H1 (cell line): ENCODE data around the gene KCNIP3. TPM values are rescaled to one million over a fixed set of nuclear protein-coding genes. Genes with fewer than 3 reads are reported as not detected.

Experiments used
- CTCF ChIA-PET: fragments of 300-600 bp; sonication (Branson Sonifier 250); formaldehyde crosslinking; loops from one replicate; lab custom pipeline; 2021; ENCODE audit not compliant: partially characterized antibody; lab: Charles Lee
- POLR2A ChIA-PET: fragments of 300-600 bp; sonication (Branson Sonifier 250); formaldehyde crosslinking; loops from one replicate; lab custom pipeline; 2021; ENCODE audit warnings: inconsistent platforms; ENCODE audit not compliant: partially characterized antibody; lab: Charles Lee
- DNase-seq, 2 experiments: peaks; one replicate each; pipeline versions ENCODE4 v3.0.0 to v3.0.0-alpha.2; 2010 to 2022; ENCODE audit warnings: low spot score in 2 of 2, low read depth in 1 of 2, mixed read lengths in 1 of 2
- FAIRE-seq: peaks from 2 replicates; lab custom pipeline; 2011; peaks lifted over from hg19 to GRCh38; lab: Jason Lieb, UNC
- H2AFZ ChIP-seq: 2 replicates; pipeline ENCODE4 v1.8.1; 2012; ENCODE audit warnings: low read length, inconsistent platforms
- H2AK5ac ChIP-seq: 2 replicates; pipeline ENCODE4 v1.6.1; 2013; ENCODE audit warnings: low read depth, low read length
- H2BK120ac ChIP-seq: replicated peaks from 2 replicates; pipeline ENCODE3; 2013; ENCODE audit warnings: low read depth, low read length, inconsistent platforms
- H2BK12ac ChIP-seq: 2 replicates; pipeline ENCODE4 v1.6.1; 2013; ENCODE audit warnings: low read depth, low read length
- H2BK15ac ChIP-seq: 2 replicates; pipeline ENCODE4 v1.6.1; 2013; ENCODE audit warnings: low read length
- H2BK20ac ChIP-seq: 2 replicates; pipeline ENCODE4 v1.6.1; 2013; ENCODE audit warnings: low read length
- H2BK5ac ChIP-seq: 2 replicates; pipeline ENCODE4 v1.6.1; 2013; ENCODE audit warnings: low read depth, low read length
- H3K14ac ChIP-seq: 2 replicates; pipeline ENCODE4 v1.6.1; 2013; ENCODE audit warnings: inconsistent platforms; ENCODE audit not compliant: insufficient read length
- H3K18ac ChIP-seq: 2 replicates; pipeline ENCODE4 v1.6.1; 2013; ENCODE audit warnings: low read length; ENCODE audit errors: extremely low read depth
- H3K23ac ChIP-seq: 2 replicates; pipeline ENCODE4 v1.6.1; 2013; ENCODE audit warnings: inconsistent platforms; ENCODE audit not compliant: insufficient read length
- H3K23me2 ChIP-seq: 2 replicates; pipeline ENCODE4 v1.6.1; 2013; ENCODE audit warnings: low read depth, low read length
- H3K27ac ChIP-seq: 2 replicates; pipeline ENCODE4 v1.6.1; 2011; ENCODE audit warnings: low read depth, low read length, inconsistent platforms
- H3K27me3 ChIP-seq, 4 experiments: replicated peaks in 1 of 4; 1 replicate in 1 of 4; 2 replicates in 3 of 4; pipeline versions ENCODE4 v1.6.1 to v1.8.1; 2011 to 2013; ENCODE audit warnings: low read length in 3 of 4, mild to moderate bottlenecking in 3 of 4, inconsistent platforms in 2 of 4, mixed read lengths in 2 of 4, moderate library complexity in 1 of 4; ENCODE audit not compliant: control insufficient read depth in 3 of 4, insufficient read depth in 3 of 4; ENCODE audit errors: extremely low read depth in 1 of 4
- H3K36me3 ChIP-seq, 4 experiments: 2 replicates each; pipeline versions ENCODE4 v1.6.1 to v1.8.1; 2011 to 2013; ENCODE audit warnings: mild to moderate bottlenecking in 4 of 4, low read length in 3 of 4, moderate library complexity in 2 of 4, control low read depth in 1 of 4, inconsistent platforms in 1 of 4; ENCODE audit not compliant: insufficient read depth in 4 of 4, control insufficient read depth in 2 of 4
- H3K4ac ChIP-seq: replicated peaks from 2 replicates; pipeline ENCODE3; 2013; ENCODE audit warnings: low read length, low read depth, mixed read lengths, inconsistent platforms; ENCODE audit not compliant: insufficient read length
- H3K4me1 ChIP-seq, 4 experiments: replicated peaks in 1 of 4; 1 replicate in 1 of 4; 2 replicates in 3 of 4; pipeline versions ENCODE4 v1.6.1 to v1.8.1; 2011 to 2013; ENCODE audit warnings: low read length in 3 of 4, inconsistent platforms in 2 of 4, mixed read lengths in 1 of 4; ENCODE audit not compliant: insufficient read depth in 4 of 4, control insufficient read depth in 3 of 4
- H3K4me2 ChIP-seq, 2 experiments: 2 replicates each; pipeline versions ENCODE4 v1.6.1 to v1.8.1; 2011 to 2013; ENCODE audit warnings: low read depth in 2 of 2, low read length in 2 of 2, control low read depth in 1 of 2, inconsistent platforms in 1 of 2, mild to moderate bottlenecking in 1 of 2; ENCODE audit not compliant: insufficient read depth in 1 of 2
- H3K4me3 ChIP-seq, 4 experiments: fragments of 200-600, 300-600 bp in 1 of 4; sonication (generic), shearing (Covaris generic), sonication (Bioruptor Twin) in 1 of 4; 2 replicates each; pipeline versions ENCODE4 v1.5.1 to v1.8.1; 2011 to 2016; ENCODE audit warnings: low read length in 4 of 4, low read depth in 3 of 4, control low read depth in 2 of 4, inconsistent platforms in 2 of 4, mild to moderate bottlenecking in 2 of 4, mixed read lengths in 1 of 4, moderate library complexity in 1 of 4; ENCODE audit not compliant: insufficient read depth in 2 of 4; ENCODE audit errors: extremely low read depth in 1 of 4
- H3K56ac ChIP-seq: replicated peaks from 2 replicates; pipeline ENCODE3; 2013; ENCODE audit warnings: low read depth, mild to moderate bottlenecking, mixed read lengths, low read length, inconsistent platforms; ENCODE audit not compliant: insufficient read length
- H3K79me1 ChIP-seq: 2 replicates; pipeline ENCODE4 v1.6.1; 2013; ENCODE audit warnings: low read depth, low read length, control low read depth
- H3K79me2 ChIP-seq, 2 experiments: 2 replicates each; pipeline versions ENCODE4 v1.6.1 to v1.8.1; 2012 to 2013; ENCODE audit warnings: low read length in 2 of 2, mild to moderate bottlenecking in 2 of 2, inconsistent platforms in 1 of 2; ENCODE audit not compliant: insufficient read depth in 2 of 2, control insufficient read depth in 1 of 2
- H3K9ac ChIP-seq, 4 experiments: replicated peaks in 1 of 4; 1 replicate in 1 of 4; 2 replicates in 3 of 4; pipeline versions ENCODE4 v1.6.1 to v1.8.1; 2011 to 2013; ENCODE audit warnings: low read depth in 3 of 4, low read length in 3 of 4, control low read depth in 2 of 4, mild to moderate bottlenecking in 2 of 4, moderate library complexity in 2 of 4, inconsistent platforms in 1 of 4; ENCODE audit errors: extremely low read depth in 1 of 4
- H3K9me3 ChIP-seq, 2 experiments: 2 replicates each; pipeline versions ENCODE4 v1.6.1 to v1.8.1; 2012 to 2013; ENCODE audit warnings: mild to moderate bottlenecking in 2 of 2, moderate library complexity in 2 of 2, control low read depth in 1 of 2, inconsistent platforms in 1 of 2, low read depth in 1 of 2, low read length in 1 of 2, mixed read lengths in 1 of 2; ENCODE audit not compliant: insufficient read depth in 2 of 2
- H4K20me1 ChIP-seq, 2 experiments: replicated peaks in 1 of 2; 2 replicates each; pipeline versions ENCODE3 to v1.8.1; 2011 to 2013; ENCODE audit warnings: inconsistent platforms in 2 of 2, low read length in 2 of 2, mild to moderate bottlenecking in 1 of 2; ENCODE audit not compliant: insufficient read depth in 2 of 2, control insufficient read depth in 1 of 2
- H4K5ac ChIP-seq: 2 replicates; pipeline ENCODE4 v1.6.1; 2013; ENCODE audit warnings: low read length, low read depth, mixed read lengths, inconsistent platforms; ENCODE audit not compliant: insufficient read length
- H4K8ac ChIP-seq: 2 replicates; pipeline ENCODE4 v1.8.0; 2013; ENCODE audit warnings: mild to moderate bottlenecking, moderate library complexity, low read length, inconsistent platforms; ENCODE audit not compliant: insufficient read depth; ENCODE audit errors: extremely low read depth
- H4K91ac ChIP-seq: replicated peaks from 2 replicates; pipeline ENCODE3; 2013; ENCODE audit warnings: low read length, mixed read lengths, inconsistent platforms; ENCODE audit not compliant: insufficient read length
- CBX8 ChIP-seq: fragments of 300-800, 300-1000 bp; sonication (generic); IDR thresholded peaks from 2 replicates; pipeline ENCODE4 v1.7.1; 2016; ENCODE audit warnings: low read depth, low read length, borderline replicate concordance
- KDM1A ChIP-seq: fragments of 200-600, 300-600 bp; sonication (generic); IDR thresholded peaks from 2 replicates; pipeline ENCODE4 v1.7.1; 2016; ENCODE audit warnings: mild to moderate bottlenecking, low read length, borderline replicate concordance
- RBBP5 ChIP-seq: IDR thresholded peaks from 2 replicates; pipeline ENCODE4 v1.7.1; 2012; ENCODE audit warnings: low read depth, mild to moderate bottlenecking, inconsistent platforms, low read length, moderate library complexity, borderline replicate concordance
- SAP30 ChIP-seq: fragments of 300-600 bp; sonication (generic); IDR thresholded peaks from 2 replicates; pipeline ENCODE4 v1.7.1; 2012; ENCODE audit warnings: low read length, moderate library complexity, mild to moderate bottlenecking, inconsistent platforms; ENCODE audit not compliant: insufficient read depth, insufficient replicate concordance
- WGBS, 2 experiments: shearing (Covaris generic) in 1 of 2; methylation state at CpG; one replicate each; pipeline versions ENCODE4 v1.1.6 to v1.1.7; 2013 to 2015; ENCODE audit warnings: low lambda C conversion rate in 2 of 2, mixed read lengths in 2 of 2, inconsistent platforms in 1 of 2, low coverage in 1 of 2, missing lambda C conversion rate in 1 of 2; ENCODE audit not compliant: insufficient replicate concordance in 2 of 2, insufficient coverage in 1 of 2, insufficient read length in 1 of 2; ENCODE audit errors: extremely low coverage in 1 of 2, missing lambda C conversion rate in 1 of 2; 5-methylcytosine and 5-hydroxymethylcytosine counted together
- polyA plus RNA-seq, 7 experiments: library from polyadenylated mRNA; depleted of rRNA in 3 of 7; stranded (reverse) in 5 of 7; unstranded in 2 of 7; fragments of >200 nt in 5 of 7; fragments of 200-250 nt in 2 of 7; gene quantifications; 1 replicate in 5 of 7; 2 replicates in 1 of 7; 4 replicates in 1 of 7; pipeline versions ENCODE4 v1.2.1 to v1.2.3, GENCODE V29; 2011 to 2013; ENCODE audit warnings: missing spikeins in 2 of 7, mixed read lengths in 2 of 7
- total RNA-seq: library from RNA; stranded (reverse); fragmentation: NEBNext Ultra II Directional; extraction: Animal tissue kit (Norgen Biotek cat#: 25700); gene quantifications from 2 replicates; pipeline ENCODE4 v1.2.1, GENCODE V29; 2021

Gene KCNIP3
- total and polyA plus RNA-seq, 2 of the 8 experiments (the other 6 are each of a cell fraction or from before 2014, with no cell fraction given) = 0.33 to 1.9 TPM

- H2BK12ac ChIP-seq = no peak overlapping the region
- H3K56ac ChIP-seq = no peak overlapping the region
- H4K8ac ChIP-seq = no peak overlapping the region
- no peaks in the 10 kb centered on the region for H3K23me2 ChIP-seq
- H3K79me2 ChIP-seq = no peaks in the 10 kb centered on the region
- no peak overlapping the region for H3K9ac ChIP-seq
- H2AK5ac ChIP-seq = no peak overlapping the region
- 92% methylated on average over 8 of the region's 8 CpGs; no CpG with 5 or more reads in 1 of the 2 experiments for WGBS, 2 experiments
- H3K14ac ChIP-seq = no peak overlapping the region
- H2AFZ ChIP-seq = no peak overlapping the region
- ChIA-PET CTCF (no interaction called here), POLR2A (no interaction called here)
- no peak overlapping the region for H3K4me3 ChIP-seq
- no peaks in the 10 kb centered on the region for H3K36me3 ChIP-seq
- H4K5ac ChIP-seq = no peak overlapping the region
- H3K23ac ChIP-seq = no peak overlapping the region
- H3K4me2 ChIP-seq = no peak overlapping the region
- H3K27me3 ChIP-seq = no peaks in the 10 kb centered on the region
- H3K9me3 ChIP-seq = peaks cover 52 to 79% of the 10 kb centered on the region in 2 experiments
- no peak overlapping the region for H2BK5ac ChIP-seq
- no peak overlapping the region for H3K4ac ChIP-seq
- H2BK15ac ChIP-seq = no peak overlapping the region
- H2BK120ac ChIP-seq = no peak overlapping the region
- H3K18ac ChIP-seq = no peak overlapping the region
- FAIRE-seq (no peak), DNase-seq (no peak)
- H3K27ac ChIP-seq = no peak overlapping the region
- no peak overlapping the region for H2BK20ac ChIP-seq
- peaks cover 0 to 4% (median 0%) of the 10 kb centered on the region in 4 experiments; a peak in 1 of 7 replicates for H3K4me1 ChIP-seq
- H4K91ac ChIP-seq = no peak overlapping the region
- H4K20me1 ChIP-seq = no peaks in the 10 kb centered on the region
- TF ChIP-seq CBX8 (no peak), SAP30 (no peak), RBBP5 (no peak), KDM1A (no peak)
- H3K79me1 ChIP-seq = no peaks in the 10 kb centered on the region
Measured at GRCh38 chr2:95372216-95372829, 75.2 kb downstream of the KCNIP3 start.
